Dendritic cell treated with granulocyte-macrophage colony-stimulating factor and Interleukin-4, amounts not matched to agents 40 ng/mL and 50 ng/mL, for 4 days (primary cell): ENCODE data around the gene COL11A1.
"Not testable (repeated sequence)": the region's sequence is repeated elsewhere in the genome, so short reads cannot be mapped to it uniquely, and the experiment has no call there.

ENCODE experiments used
- H3K27ac Mint-ChIP-seq: one replicate; pipeline ENCODE4 v1.8.0; 2022; ENCODE audit warnings: mild to moderate bottlenecking, mixed read lengths
- H3K27me3 Mint-ChIP-seq: one replicate; pipeline ENCODE4 v1.8.0; 2022; ENCODE audit warnings: mild to moderate bottlenecking, mixed read lengths
- H3K36me3 Mint-ChIP-seq: one replicate; pipeline ENCODE4 v1.8.0; 2022; ENCODE audit warnings: low read depth, mixed read lengths
- H3K4me1 Mint-ChIP-seq: one replicate; pipeline ENCODE4 v1.8.0; 2022; ENCODE audit warnings: low read depth, mixed read lengths
- H3K4me3 Mint-ChIP-seq: one replicate; pipeline ENCODE4 v1.8.0; 2022; ENCODE audit warnings: mild to moderate bottlenecking, moderate library complexity, mixed read lengths
- H3K9me3 Mint-ChIP-seq: one replicate; pipeline ENCODE4 v1.8.0; 2022; ENCODE audit warnings: mixed read lengths
- intact Hi-C: fragments of 100-400 bp; cut with micrococcal nuclease; formaldehyde crosslinking; loops from one replicate; pipeline ENCODE4 v1.15.0; 2022

The COL11A1 gene

DNA sequence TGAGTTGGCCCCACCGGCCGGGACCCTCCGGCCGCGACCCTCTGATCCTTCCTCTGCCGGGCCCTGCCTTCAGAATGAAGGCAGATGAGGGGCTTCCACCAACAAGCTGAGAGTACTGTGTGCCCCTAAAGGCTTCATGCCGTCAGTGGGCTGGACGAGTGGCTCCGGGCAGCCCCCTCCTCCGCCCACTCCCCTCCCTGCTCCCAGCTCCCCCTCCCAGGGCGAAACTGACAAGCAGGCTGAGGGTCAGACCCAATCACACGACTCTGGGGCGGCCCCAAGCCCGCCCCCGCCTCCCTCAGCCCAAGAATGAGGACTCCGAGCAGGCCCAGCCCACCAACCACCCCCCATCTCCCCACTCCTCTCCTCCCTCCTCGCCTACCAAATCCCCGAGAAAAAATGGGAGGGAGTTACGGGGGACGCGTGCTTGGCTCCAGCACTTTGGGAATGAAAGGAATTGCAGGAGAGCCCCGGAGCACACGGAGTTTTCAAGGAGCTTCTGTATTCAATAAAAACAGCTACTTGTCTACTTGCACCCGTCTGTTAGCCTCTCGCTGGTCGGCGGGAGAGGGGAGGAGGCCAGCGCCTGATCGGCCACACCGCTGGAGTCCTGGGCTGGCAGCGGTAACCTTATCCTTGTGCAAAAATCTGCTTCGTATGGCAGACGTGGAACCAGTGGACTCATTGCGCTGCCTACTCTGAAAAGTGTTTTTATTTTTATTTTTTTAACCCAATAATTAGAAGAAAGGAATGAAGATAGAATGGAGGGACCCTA is at the start of gene COL11A1:
Gene COL11A1, minus strand, starts transcription at position 147 of the 775 bp plus-strand sequence. CDS start 344 bp downstream, outside the sequence.
- Mint-ChIP-seq H3K27ac (no peak within 1 kb of the TSS), H3K4me3 (no peak within 1 kb of the TSS), H3K9me3 (no peaks in the 10 kb centered on the region), H3K27me3 (peaks cover 30% of the 10 kb centered on the region), H3K4me1 (peaks cover 5% of the 10 kb centered on the region), H3K36me3 (no peaks in the 10 kb centered on the region)
- intact Hi-C loops: no loop called here

DNA sequence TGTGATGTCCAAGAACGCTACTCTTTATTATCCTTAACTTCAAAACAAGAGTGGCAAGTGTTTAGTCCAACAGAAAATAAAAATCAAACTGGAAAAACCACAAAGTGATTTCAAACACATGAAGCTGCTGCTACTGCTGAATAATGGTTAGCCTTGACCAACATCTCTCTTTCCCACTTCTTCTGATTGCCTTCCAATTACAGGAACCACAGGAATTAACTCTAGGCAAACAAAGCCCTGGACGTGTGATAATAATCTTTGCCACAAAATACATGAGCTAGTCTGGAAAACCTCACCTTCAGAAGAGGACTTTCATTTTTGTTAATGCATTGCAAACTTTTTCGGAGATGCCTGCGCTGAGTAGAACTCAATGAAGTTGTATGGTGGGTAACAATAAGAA is 48.6 kb upstream of the COL11A1 start:
- peaks cover 8% of the 10 kb centered on the region for H3K9me3 Mint-ChIP-seq

DNA sequence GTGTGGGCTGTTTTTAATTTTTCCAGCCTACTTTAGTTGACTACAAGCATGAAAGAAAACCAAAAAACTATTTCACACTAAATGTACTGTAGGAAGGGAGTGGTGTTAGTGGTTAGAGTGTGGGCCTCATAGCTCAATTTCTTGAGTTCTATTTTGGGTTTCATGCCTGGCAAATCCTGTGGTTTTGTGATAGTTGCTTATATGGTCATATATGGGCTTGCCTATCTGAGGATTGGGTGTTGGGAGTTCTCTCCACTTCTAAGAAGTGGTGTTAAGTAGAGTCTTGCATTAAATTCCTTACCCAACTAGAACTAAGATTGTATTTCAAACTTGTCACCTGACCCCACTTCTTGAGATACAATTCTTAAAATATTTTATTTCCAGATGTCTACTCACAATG is 37.8 kb upstream of the COL11A1 start:
- intact Hi-C loops: no loop called here
- H3K27me3 Mint-ChIP-seq: no peaks in the 10 kb centered on the region
- H3K27ac Mint-ChIP-seq: no peak overlapping the region
- H3K4me1 Mint-ChIP-seq: no peaks in the 10 kb centered on the region
- no peaks in the 10 kb centered on the region for H3K9me3 Mint-ChIP-seq
- H3K36me3 Mint-ChIP-seq: no peaks in the 10 kb centered on the region
- H3K4me3 Mint-ChIP-seq: no peak overlapping the region

More for the DNA sequence above, 48.6 kb upstream of the COL11A1 start:
- Mint-ChIP-seq H3K4me3 (no peak overlapping the region), H3K27me3 (no peaks in the 10 kb centered on the region), H3K4me1 (no peaks in the 10 kb centered on the region), H3K27ac (no peak overlapping the region), H3K36me3 (no peaks in the 10 kb centered on the region)
- intact Hi-C loops: no loop called here

DNA sequence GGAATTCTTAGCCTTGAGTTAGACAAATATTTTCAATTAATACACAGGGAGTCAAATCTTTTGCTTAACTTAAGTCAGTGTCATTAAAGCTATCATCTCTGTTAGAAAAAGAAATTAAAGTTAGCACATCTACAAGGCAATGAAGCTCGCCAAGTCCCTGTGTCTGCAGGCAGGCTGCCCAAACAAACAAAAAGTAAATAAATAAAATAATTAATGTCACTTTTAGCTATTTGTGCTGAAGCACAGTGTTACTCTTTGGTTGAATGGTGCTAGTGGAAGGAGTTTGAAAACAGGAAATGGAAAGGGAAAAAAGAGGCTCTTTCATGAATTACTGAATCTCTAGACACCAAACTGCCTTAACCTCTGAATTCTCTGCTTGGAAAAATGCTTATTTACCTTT is 37.1 kb upstream of the COL11A1 start:
- H3K4me3 Mint-ChIP-seq: no peak overlapping the region
- no peak overlapping the region for H3K27ac Mint-ChIP-seq
- H3K4me1 Mint-ChIP-seq: no peaks in the 10 kb centered on the region
- H3K9me3 Mint-ChIP-seq: no peaks in the 10 kb centered on the region
- intact Hi-C loops: no loop called here
- no peaks in the 10 kb centered on the region for H3K36me3 Mint-ChIP-seq
- no peaks in the 10 kb centered on the region for H3K27me3 Mint-ChIP-seq

DNA sequence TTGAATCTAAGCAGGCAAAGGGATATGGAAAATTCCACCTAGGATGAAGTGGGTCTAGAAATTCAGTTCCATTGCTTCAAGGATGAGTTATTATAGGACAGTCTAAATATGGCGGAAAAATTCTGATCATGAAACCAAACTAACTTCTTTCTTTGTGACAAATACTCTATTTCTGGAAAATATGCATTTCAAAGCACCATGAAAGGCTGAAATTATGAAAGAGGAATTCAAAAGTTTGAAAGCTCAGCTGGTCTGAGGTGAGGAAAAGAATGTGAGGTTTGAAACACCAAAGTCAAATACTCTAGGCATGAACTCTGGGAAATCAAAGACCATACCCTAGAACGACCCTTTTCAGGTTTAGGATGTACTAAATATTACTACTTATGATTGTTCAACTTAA is 36.4 kb upstream of the COL11A1 start:
- Mint-ChIP-seq H3K4me3 (no peak overlapping the region), H3K9me3 (no peaks in the 10 kb centered on the region), H3K27ac (no peak overlapping the region), H3K36me3 (no peaks in the 10 kb centered on the region), H3K4me1 (no peaks in the 10 kb centered on the region), H3K27me3 (no peaks in the 10 kb centered on the region)
- intact Hi-C loops: no loop called here

DNA sequence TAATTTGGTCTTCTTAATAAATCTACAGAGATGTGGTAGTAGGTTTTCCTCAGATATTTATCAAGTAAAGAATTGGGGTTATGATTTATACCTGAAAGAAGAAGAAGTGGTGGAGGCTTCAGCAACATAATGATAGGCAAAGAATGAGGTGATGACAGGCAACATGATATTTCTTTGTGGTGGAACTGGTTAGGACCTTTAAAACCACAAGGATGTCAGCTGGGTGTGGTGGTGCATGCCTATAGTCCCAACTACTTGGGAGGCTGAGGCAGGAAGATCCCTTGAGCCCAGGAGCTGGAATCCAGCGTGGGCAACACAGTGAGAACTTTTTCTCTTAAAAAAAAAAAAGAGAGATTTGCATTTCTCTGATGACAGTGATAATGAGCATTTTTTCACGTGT is 34.1 kb upstream of the COL11A1 start:
- Mint-ChIP-seq H3K4me3 (no peak overlapping the region), H3K27me3 (no peaks in the 10 kb centered on the region), H3K27ac (no peak overlapping the region), H3K9me3 (peaks cover 7% of the 10 kb centered on the region), H3K36me3 (no peaks in the 10 kb centered on the region), H3K4me1 (no peaks in the 10 kb centered on the region)
- intact Hi-C loops: no loop called here

DNA sequence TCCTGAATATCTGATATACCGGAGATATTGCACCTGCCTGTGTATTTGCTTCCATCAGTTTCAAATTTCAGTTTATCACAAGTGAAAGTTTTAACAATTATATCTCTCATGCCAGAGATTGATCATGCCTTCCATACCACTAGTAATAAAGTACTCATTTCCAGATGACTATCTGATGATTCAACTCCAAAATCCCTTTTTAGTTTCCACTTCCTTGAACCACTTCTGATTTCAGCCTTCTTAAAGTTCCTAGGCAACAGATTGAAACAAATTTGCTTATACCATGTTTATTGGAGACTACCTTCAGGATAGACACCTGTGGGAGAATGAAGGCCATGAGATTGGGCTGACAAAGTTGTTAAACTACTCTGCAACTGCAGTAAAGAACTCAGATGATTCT is 21.5 kb upstream of the COL11A1 start:
- intact Hi-C loops: no loop called here
- Mint-ChIP-seq H3K9me3 (no peaks in the 10 kb centered on the region), H3K36me3 (no peaks in the 10 kb centered on the region), H3K4me3 (no peak overlapping the region), H3K27ac (no peak overlapping the region), H3K27me3 (no peaks in the 10 kb centered on the region), H3K4me1 (no peaks in the 10 kb centered on the region)

DNA sequence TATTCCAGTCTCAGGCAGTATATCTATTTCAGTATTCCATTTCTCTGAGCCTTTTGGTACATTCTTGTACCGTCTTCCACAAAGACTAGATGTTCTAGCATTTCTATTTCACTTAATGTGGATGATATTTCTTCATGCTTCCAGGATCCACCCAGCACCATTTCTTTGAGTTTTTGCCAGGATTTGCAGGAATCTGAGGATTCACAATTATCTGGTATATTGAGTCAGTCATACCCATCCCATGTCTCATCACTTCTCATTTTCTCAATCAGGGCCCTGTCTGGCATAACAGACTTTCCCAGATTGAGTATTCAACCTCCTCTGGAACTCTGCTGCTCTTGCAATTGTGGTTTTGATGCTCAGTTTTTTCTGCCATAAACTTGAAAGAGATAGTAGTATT is 20.9 kb upstream of the COL11A1 start:
- intact Hi-C loops: no loop called here
- no peak overlapping the region for H3K27ac Mint-ChIP-seq
- no peaks in the 10 kb centered on the region for H3K27me3 Mint-ChIP-seq
- no peak overlapping the region for H3K4me3 Mint-ChIP-seq
- no peaks in the 10 kb centered on the region for H3K4me1 Mint-ChIP-seq
- H3K9me3 Mint-ChIP-seq: no peaks in the 10 kb centered on the region
- no peaks in the 10 kb centered on the region for H3K36me3 Mint-ChIP-seq

DNA sequence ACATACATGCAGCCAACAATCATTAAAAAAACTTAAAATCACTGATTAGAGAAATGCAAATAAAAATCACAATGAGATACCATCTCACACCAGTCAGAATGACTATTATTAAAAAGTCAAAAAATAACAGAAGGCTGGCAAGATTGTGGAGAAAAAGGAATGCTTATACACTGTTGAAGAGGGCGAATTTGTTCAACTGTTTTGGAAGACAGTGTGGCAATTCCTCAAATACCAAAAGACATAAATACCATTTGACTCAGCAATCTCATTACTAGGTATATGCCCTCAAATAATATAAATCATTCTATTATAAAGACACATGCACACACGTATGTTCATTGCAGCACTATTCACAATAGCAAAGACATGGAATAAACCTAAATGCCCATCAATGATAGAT is 19.9 kb upstream of the COL11A1 start:
- H3K27me3 Mint-ChIP-seq, H3K4me3 Mint-ChIP-seq, H3K36me3 Mint-ChIP-seq, H3K9me3 Mint-ChIP-seq, H3K27ac Mint-ChIP-seq, intact Hi-C loops, H3K4me1 Mint-ChIP-seq: not testable (repeated sequence)

DNA sequence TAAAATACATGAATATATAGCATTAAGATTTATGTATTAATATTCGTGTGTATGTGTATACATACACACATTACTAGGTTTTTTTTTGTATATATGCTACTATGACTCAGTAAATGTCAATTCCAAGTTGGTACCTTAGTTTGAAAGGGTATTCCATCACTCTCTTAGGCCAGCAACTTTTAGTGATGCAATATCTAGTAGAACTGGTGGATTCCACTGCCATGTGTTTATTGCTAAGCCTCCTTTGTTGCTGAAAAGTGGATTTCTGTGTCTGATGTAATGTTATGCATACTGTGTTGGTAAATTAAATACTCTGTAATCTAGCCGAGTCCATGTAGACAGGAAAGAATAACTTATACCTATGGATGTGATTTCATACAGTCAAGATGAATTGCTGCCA is 16.9 kb upstream of the COL11A1 start:
- H3K27me3 Mint-ChIP-seq: no peaks in the 10 kb centered on the region
- intact Hi-C loops: no loop called here
- H3K4me1 Mint-ChIP-seq: no peaks in the 10 kb centered on the region
- no peak overlapping the region for H3K27ac Mint-ChIP-seq
- no peaks in the 10 kb centered on the region for H3K9me3 Mint-ChIP-seq
- no peaks in the 10 kb centered on the region for H3K36me3 Mint-ChIP-seq
- H3K4me3 Mint-ChIP-seq: no peak overlapping the region

DNA sequence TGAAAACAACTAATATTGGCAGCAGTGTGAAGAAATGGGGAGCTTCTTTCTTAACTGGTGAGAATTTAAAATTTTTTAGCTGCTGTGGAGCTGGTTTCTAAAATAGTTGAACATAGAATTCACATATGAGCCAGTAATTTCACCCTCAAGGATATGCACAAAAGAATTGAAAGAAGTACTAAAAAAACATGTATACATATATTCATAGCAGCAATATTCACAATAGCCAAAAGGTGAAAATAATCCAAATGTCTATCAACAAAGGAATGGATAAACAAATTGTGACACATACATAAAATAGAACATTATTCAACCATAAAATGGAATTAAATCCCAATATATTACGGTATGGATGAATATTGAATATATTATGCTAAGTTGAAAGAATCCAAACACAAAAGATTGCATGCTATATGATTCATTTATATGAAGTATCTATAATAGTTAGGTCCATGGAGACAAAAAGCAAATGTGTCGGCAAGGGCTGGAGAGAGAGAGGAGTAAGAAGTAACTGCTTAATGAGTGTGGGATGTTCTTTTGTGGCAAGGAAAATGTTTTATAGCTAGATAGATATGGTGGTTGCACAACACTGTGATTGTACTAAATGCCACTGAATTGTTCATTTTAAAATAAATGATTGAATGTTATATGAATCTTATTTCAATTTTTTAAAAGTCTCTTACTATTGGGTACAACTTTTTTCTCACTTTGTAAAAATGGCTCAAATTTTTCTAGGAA is 14.8 kb upstream of the COL11A1 start:
- H3K4me3 Mint-ChIP-seq: no peak overlapping the region
- intact Hi-C loops: no loop called here
- H3K4me1 Mint-ChIP-seq: no peaks in the 10 kb centered on the region
- no peaks in the 10 kb centered on the region for H3K9me3 Mint-ChIP-seq
- H3K27me3 Mint-ChIP-seq: no peaks in the 10 kb centered on the region
- H3K36me3 Mint-ChIP-seq: no peaks in the 10 kb centered on the region
- H3K27ac Mint-ChIP-seq: no peak overlapping the region

DNA sequence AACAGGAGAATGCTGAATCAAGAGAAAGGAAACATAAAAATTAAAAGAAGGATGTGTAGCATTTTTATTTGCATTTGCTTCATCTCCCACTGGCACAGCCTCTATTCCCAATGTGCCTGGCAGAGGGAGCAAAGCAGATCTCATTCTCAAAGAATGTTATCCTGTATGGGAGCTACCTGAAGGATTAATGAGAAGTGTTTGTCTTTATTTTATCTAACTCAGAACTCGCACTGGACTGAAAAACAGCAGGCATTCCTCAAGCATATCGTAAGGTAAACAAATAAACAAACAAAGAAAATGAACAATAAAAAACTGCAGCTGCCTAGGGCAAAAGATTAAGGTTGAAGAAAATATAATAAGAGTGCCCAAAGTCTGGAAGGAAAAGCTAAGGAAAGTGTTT is 12.7 kb upstream of the COL11A1 start:
- intact Hi-C loops: no loop called here
- Mint-ChIP-seq H3K27ac (no peak overlapping the region), H3K4me3 (no peak overlapping the region), H3K9me3 (no peaks in the 10 kb centered on the region), H3K36me3 (no peaks in the 10 kb centered on the region), H3K4me1 (no peaks in the 10 kb centered on the region), H3K27me3 (no peaks in the 10 kb centered on the region)

DNA sequence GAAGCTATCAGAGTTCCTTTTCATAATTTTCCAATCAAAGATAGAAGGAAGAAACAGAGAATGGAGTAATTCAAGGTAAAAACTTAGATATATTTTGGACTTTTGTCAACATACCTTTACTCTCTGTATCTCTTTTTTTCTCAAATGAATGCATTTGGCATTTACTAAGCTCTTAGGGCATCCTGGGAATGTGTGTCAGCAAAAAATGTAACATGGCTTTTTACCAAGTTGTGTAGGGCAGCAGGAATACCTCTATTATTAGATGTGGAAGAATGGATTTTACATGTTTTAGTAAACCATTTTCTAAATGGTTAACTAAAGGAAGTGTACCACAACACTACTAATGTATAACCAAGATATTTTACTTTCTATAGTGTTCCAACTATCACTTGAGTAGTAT is 4.2 kb upstream of the COL11A1 start:
- no peak overlapping the region for H3K27ac Mint-ChIP-seq
- no peaks in the 10 kb centered on the region for H3K9me3 Mint-ChIP-seq
- intact Hi-C loops: no loop called here
- no peak overlapping the region for H3K4me3 Mint-ChIP-seq
- H3K4me1 Mint-ChIP-seq: peaks cover 5% of the 10 kb centered on the region
- H3K27me3 Mint-ChIP-seq: peaks cover 19% of the 10 kb centered on the region
- H3K36me3 Mint-ChIP-seq: no peaks in the 10 kb centered on the region

DNA sequence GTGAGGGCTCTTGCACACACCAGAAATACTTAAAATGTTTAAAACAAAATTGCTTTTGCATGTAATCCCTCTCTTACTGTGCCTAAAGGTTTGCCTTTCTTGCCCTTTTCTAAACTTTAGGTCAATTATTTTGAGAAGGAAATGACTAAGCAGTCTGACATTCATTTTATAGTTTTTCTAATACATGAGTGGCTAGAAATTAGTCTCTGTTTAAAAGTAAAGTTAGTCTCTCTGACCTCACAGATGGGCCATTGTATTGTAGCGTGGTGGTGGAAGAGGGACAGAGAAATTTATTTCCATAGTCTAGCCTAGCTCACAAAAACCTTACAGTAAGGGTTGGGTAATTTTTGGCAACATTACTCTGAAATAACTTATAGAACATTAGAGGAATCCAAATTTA is 3.6 kb upstream of the COL11A1 start:
- Mint-ChIP-seq H3K27ac (no peak overlapping the region), H3K4me3 (no peak overlapping the region), H3K9me3 (no peaks in the 10 kb centered on the region), H3K36me3 (no peaks in the 10 kb centered on the region), H3K4me1 (peaks cover 5% of the 10 kb centered on the region), H3K27me3 (peaks cover 25% of the 10 kb centered on the region)
- intact Hi-C loops: no loop called here

DNA sequence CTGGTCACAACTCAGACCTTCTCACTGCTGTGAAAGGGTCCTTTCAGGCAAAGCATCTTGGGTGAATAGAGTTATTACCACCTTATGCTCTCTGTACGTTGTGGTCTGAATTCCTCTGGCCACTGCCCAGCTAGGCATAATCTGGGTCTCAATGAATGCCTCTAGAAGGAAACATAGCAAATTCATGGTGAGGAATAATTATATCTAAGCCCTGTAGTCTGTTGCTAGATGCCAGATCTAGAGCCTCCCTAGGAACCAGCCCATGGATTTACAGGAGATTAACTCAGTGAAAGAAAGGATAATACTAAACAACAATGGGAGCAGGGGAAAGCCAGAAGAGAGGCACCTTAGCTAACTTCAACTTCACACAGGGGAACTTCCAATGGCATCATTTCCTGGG is 2.4 kb upstream of the COL11A1 start:
- H3K4me3 Mint-ChIP-seq: no peak overlapping the region
- H3K9me3 Mint-ChIP-seq: no peaks in the 10 kb centered on the region

More for the DNA sequence above, 2.4 kb upstream of the COL11A1 start:
- H3K27me3 Mint-ChIP-seq: peaks cover 30% of the 10 kb centered on the region
- intact Hi-C loops: no loop called here
- peaks cover 5% of the 10 kb centered on the region for H3K4me1 Mint-ChIP-seq
- H3K36me3 Mint-ChIP-seq: no peaks in the 10 kb centered on the region
- no peak overlapping the region for H3K27ac Mint-ChIP-seq
